ENCODE measurements around the gene PCNX3. TPM values are rescaled to one million over a fixed set of nuclear protein-coding genes. Genes with fewer than 3 reads are reported as not detected.

PCNX3 gene
- total and polyA plus RNA-seq, 10 of the 15 experiments (the other 5 are each of a cell fraction or from before 2014, with no cell fraction given) = 0.03 to 46.6 (median 8.4) TPM

- ChIA-PET CTCF (interaction anchor here (0.9 to 1.5 kb wide), 2 partner anchors 13 to 20 kb away, joined by 3 read pairs; no protein-coding TSS in a partner anchor), POLR2A (interaction anchor here (0.6 to 2.5 kb wide), 2 partner anchors 14 to 48 kb away, joined by 3 to 12 read pairs; no protein-coding TSS in a partner anchor), SMC1A (ENCODE audit: uncharacterized antibody, unreplicated experiment) (interaction anchor here (1.0 kb wide), 1 partner anchor 13 kb away, joined by 3 read pairs; no protein-coding TSS in a partner anchor), RAD21 (ENCODE audit: unreplicated experiment) (no interaction called here)
- Histone ChIP-seq H3K36me3 (ENCODE audit: control insufficient read depth in 2 of 2, insufficient read depth in 2 of 2, low read length in 1 of 2) (peaks cover 18 to 33% of the 10 kb centered on the region in 2 experiments; a peak in 3 of 4 replicates), H3K4me2 (ENCODE audit: control insufficient read depth, insufficient read depth) (no peak overlapping the region), H2AFZ (ENCODE audit: control insufficient read depth, low read depth, low read length) (no peak overlapping the region), H3K27ac (ENCODE audit: control insufficient read depth, insufficient read depth) (no peak overlapping the region), H3K4me3 (no peak overlapping the region), H4K20me1 (ENCODE audit: control insufficient read depth, insufficient read depth) (no peaks in the 10 kb centered on the region; the same call in 1 of the 2 replicates), H3K79me2 (ENCODE audit: control insufficient read depth, insufficient read depth, low read length) (peaks cover 26% of the 10 kb centered on the region), H3K4me1 (ENCODE audit: control insufficient read depth, insufficient read depth, low read length) (peaks cover 12% of the 10 kb centered on the region), H3K9me3 (replicated peaks; ENCODE audit: control insufficient read depth, insufficient read depth, low read length) (no peaks in the 10 kb centered on the region), H3K9ac (ENCODE audit: control insufficient read depth, insufficient read depth, low read length) (no peak overlapping the region), H3K27me3 (replicated peaks in 1 of 2; ENCODE audit: control insufficient read depth in 2 of 2, insufficient read depth in 2 of 2, low read length in 1 of 2) (no peaks in the 10 kb centered on the region)
- ATAC-seq = no peak
- in situ Hi-C loops (cut with MboI) = no loop called here
- no TSS peak for BruUV-seq (replicated peaks)
- over 99% methylated on average over 37 of the region's 37 CpGs for WGBS (ENCODE audit: insufficient coverage, insufficient replicate concordance, low lambda C conversion rate, missing lambda C conversion rate)
- DNase-seq (ENCODE audit: low read depth, low spot score) = no peak
- TF ChIP-seq POLR2A (IDR thresholded peaks at IDR 0.05; ENCODE audit: low read depth, low read length) = peak; percentile 18; the same call in 1 of the 2 replicates
- no peak for TF ChIP-seq GABPA (IDR thresholded peaks at IDR 0.05; ENCODE audit: low read depth)
- intact Hi-C loops (cut with micrococcal nuclease; ENCODE audit: unreplicated experiment) = no loop called here
- FAIRE-seq = no peak
Measured at GRCh38 chr11:65607614-65608426, 7.8 kb upstream of the PCNX3 start.

- H3K4me3 ChIP-seq = no peak overlapping the region
- FAIRE-seq (no peak), DNase-seq (ENCODE audit: low read depth, low spot score) (no peak), ATAC-seq (no peak)
- SMC1A ChIA-PET (ENCODE audit: uncharacterized antibody, unreplicated experiment) = interaction anchor here (1.2 kb wide), 1 partner anchor 15 kb away, joined by 6 read pairs; no protein-coding TSS in a partner anchor
- RAD21 ChIA-PET (ENCODE audit: unreplicated experiment) = interaction anchor here (1.7 kb wide), 1 partner anchor 19 kb away, joined by 5 read pairs; no protein-coding TSS in a partner anchor
- no peaks in the 10 kb centered on the region for H3K27me3 ChIP-seq (replicated peaks in 1 of 2; ENCODE audit: control insufficient read depth in 2 of 2, insufficient read depth in 2 of 2, low read length in 1 of 2)
- no peaks in the 10 kb centered on the region; the same call in 1 of the 2 replicates for H4K20me1 ChIP-seq (ENCODE audit: control insufficient read depth, insufficient read depth)
- in situ Hi-C loops (cut with MboI) (no loop called here), intact Hi-C loops (cut with micrococcal nuclease; ENCODE audit: unreplicated experiment) (no loop called here)
- H3K4me2 ChIP-seq (ENCODE audit: control insufficient read depth, insufficient read depth) = 0 out of 2 replicates have a peak overlapping the region, but pooled peaks have one; percentile 5
- no peaks in the 10 kb centered on the region for H3K9me3 ChIP-seq (replicated peaks; ENCODE audit: control insufficient read depth, insufficient read depth, low read length)
- no peak overlapping the region for H2AFZ ChIP-seq (ENCODE audit: control insufficient read depth, low read depth, low read length)
- WGBS (ENCODE audit: insufficient coverage, insufficient replicate concordance, low lambda C conversion rate, missing lambda C conversion rate) = 79% methylated on average over 3 of the region's 3 CpGs
- CTCF ChIA-PET = interaction anchor here (1.2 to 1.8 kb wide), 2 partner anchors 21 to 251 kb away, joined by 3 to 7 read pairs; partner anchors contain the start of gene MUS81
- peaks cover 39% of the 10 kb centered on the region for H3K79me2 ChIP-seq (ENCODE audit: control insufficient read depth, insufficient read depth, low read length)
- BruUV-seq (replicated peaks) = no TSS peak
- no peak overlapping the region for H3K27ac ChIP-seq (ENCODE audit: control insufficient read depth, insufficient read depth)
- POLR2A ChIA-PET = interaction anchor here (1.0 to 2.5 kb wide), 3 partner anchors 16 to 29 kb away, joined by 3 to 12 read pairs (median 10); partner anchors contain the start of gene SIPA1
- H3K4me1 ChIP-seq (ENCODE audit: control insufficient read depth, insufficient read depth, low read length) = peaks cover 17% of the 10 kb centered on the region
- H3K9ac ChIP-seq (ENCODE audit: control insufficient read depth, insufficient read depth, low read length) = no peak overlapping the region
- H3K36me3 ChIP-seq (ENCODE audit: control insufficient read depth in 2 of 2, insufficient read depth in 2 of 2, low read length in 1 of 2) = peaks cover 18 to 32% of the 10 kb centered on the region in 2 experiments; a peak in 3 of 4 replicates
- TF ChIP-seq ELK1 (IDR thresholded peaks at IDR 0.05; ENCODE audit: low read depth, low read length) (no peak), PBX3 (IDR thresholded peaks at IDR 0.05; ENCODE audit: insufficient replicate concordance, low read depth, low read length) (no peak), CBFB (IDR thresholded peaks at IDR 0.05; ENCODE audit: low read depth) (no peak), USF2 (IDR thresholded peaks at IDR 0.05; ENCODE audit: borderline replicate concordance, low read depth, low read length) (no peak), WRNIP1 (IDR thresholded peaks at IDR 0.05; ENCODE audit: borderline replicate concordance, low read depth, low read length) (no peak), SRF (IDR thresholded peaks at IDR 0.05; ENCODE audit: low read depth in 2 of 2, low read length in 2 of 2) (no peak), SREBF1 (IDR thresholded peaks at IDR 0.05; ENCODE audit: low read length) (no peak), MLLT1 (IDR thresholded peaks at IDR 0.05) (no peak)
Measured at GRCh38 chr11:65609229-65609628, 6.3 kb upstream of the PCNX3 start.
